HCT116 (cell line): ENCODE data around the gene TMEM41A.

Source experiments
- CEBPB ChIP-seq: IDR thresholded peaks from 2 replicates; pipeline ENCODE4 v1.6.1; 2012; ENCODE audit warnings: low read depth
- EGR1 ChIP-seq: IDR thresholded peaks from 2 replicates; pipeline ENCODE4 v1.6.1; 2012; ENCODE audit warnings: low read depth
- POLR2A ChIP-seq: IDR thresholded peaks from 2 replicates; pipeline ENCODE4 v1.7.0; 2011; ENCODE audit warnings: borderline replicate concordance; ENCODE audit not compliant: insufficient read depth, insufficient read length; ENCODE audit errors: extremely low read depth
- POLR2AphosphoS5 ChIP-seq: IDR thresholded peaks from 2 replicates; pipeline ENCODE4 v1.6.1; 2011; ENCODE audit warnings: mild to moderate bottlenecking, low read depth, low read length, moderate library complexity
- SRF ChIP-seq: IDR thresholded peaks from 2 replicates; pipeline ENCODE4 v1.6.1; 2012; ENCODE audit warnings: low read depth
- TF ChIP-seq, protein P1 (sequence below), 3 experiments: fragments of 200-600 bp in 1 of 3; sonication (generic) in 1 of 3; IDR thresholded peaks in 2 of 3; conservative IDR thresholded peaks in 1 of 3; 2 replicates each; pipeline ENCODE4 v1.5.1; 2012 to 2017; ENCODE audit warnings: low read depth in 2 of 3, low read length in 2 of 3, antibody characterized with exemption in 1 of 3, borderline replicate concordance in 1 of 3, control low read depth in 1 of 3, mild to moderate bottlenecking in 1 of 3, mixed read lengths in 1 of 3, mixed run types in 1 of 3, moderate library complexity in 1 of 3; ENCODE audit not compliant: insufficient read depth in 1 of 3

DNA sequence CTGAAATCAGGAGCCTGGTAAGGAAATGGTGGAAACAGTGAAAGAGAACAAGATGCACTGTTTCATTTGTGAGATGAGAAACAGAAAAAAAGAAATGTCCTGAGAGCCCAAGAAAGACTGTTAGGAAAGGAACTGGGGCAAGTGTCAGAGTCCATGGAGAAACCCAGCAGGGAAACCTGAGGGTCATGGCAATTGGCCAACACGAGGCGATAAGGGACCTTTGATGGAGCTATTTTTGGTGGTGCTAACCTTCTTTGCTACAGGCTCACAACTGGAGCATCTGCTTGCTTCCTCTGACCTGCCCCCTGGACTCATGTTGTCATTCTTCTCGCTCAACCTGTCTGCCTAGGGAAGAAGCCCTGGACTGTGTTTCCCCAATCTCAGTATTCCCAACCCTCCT lies 4.2 kb upstream of the TMEM41A start:
- TF ChIP-seq POLR2A (no peak), CEBPB (no peak), EGR1 (no peak), SRF (no peak), POLR2AphosphoS5 (no peak)
- TF ChIP-seq, protein P1, sequence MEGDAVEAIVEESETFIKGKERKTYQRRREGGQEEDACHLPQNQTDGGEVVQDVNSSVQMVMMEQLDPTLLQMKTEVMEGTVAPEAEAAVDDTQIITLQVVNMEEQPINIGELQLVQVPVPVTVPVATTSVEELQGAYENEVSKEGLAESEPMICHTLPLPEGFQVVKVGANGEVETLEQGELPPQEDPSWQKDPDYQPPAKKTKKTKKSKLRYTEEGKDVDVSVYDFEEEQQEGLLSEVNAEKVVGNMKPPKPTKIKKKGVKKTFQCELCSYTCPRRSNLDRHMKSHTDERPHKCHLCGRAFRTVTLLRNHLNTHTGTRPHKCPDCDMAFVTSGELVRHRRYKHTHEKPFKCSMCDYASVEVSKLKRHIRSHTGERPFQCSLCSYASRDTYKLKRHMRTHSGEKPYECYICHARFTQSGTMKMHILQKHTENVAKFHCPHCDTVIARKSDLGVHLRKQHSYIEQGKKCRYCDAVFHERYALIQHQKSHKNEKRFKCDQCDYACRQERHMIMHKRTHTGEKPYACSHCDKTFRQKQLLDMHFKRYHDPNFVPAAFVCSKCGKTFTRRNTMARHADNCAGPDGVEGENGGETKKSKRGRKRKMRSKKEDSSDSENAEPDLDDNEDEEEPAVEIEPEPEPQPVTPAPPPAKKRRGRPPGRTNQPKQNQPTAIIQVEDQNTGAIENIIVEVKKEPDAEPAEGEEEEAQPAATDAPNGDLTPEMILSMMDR (IDR thresholded peaks at IDR 0.05 in 2 of 3, conservative IDR thresholded peaks at IDR 0.05 in 1 of 3; ENCODE audit: borderline replicate concordance in 1 of 3, insufficient read depth in 1 of 3, low read depth in 2 of 3, low read length in 2 of 3) = no peak
